ENCODE data around the gene CD38. TPM values are rescaled to one million over a fixed set of nuclear protein-coding genes. Genes with fewer than 3 reads are reported as not detected.
"Not testable (repeated sequence)": the region's sequence is repeated elsewhere in the genome, so short reads cannot be mapped to it uniquely, and the experiment has no call there.

The CD38 gene
- 0.15 TPM for total RNA-seq (ENCODE audit: unreplicated experiment)
- long read RNA-seq, result 0 reads

- TF ChIP-seq CTCF (IDR thresholded peaks at IDR 0.05; ENCODE audit: unreplicated experiment), result no peak
- Mint-ChIP-seq H3K36me3 (ENCODE audit: low read depth, unreplicated experiment) (no peaks in the 10 kb centered on the region), H3K4me3 (ENCODE audit: unreplicated experiment) (peak within 1 kb of the TSS; percentile 83), H3K9me3 (ENCODE audit: unreplicated experiment) (no peaks in the 10 kb centered on the region), H3K27ac (ENCODE audit: unreplicated experiment) (no peak within 1 kb of the TSS), H3K4me1 (ENCODE audit: unreplicated experiment) (peaks cover 5% of the 10 kb centered on the region), H3K27me3 (ENCODE audit: unreplicated experiment) (peaks cover 13% of the 10 kb centered on the region)
- DNase-seq (ENCODE audit: low spot score), result peak; percentile 24
These were observed at the start of gene CD38 for GRCh38 chr4:15778289-15779241. TSS of gene CD38 (plus strand) at chr4:15778328. CDS start at chr4:15778415, 87 bp downstream.

- Mint-ChIP-seq H3K4me1 (ENCODE audit: unreplicated experiment) (peaks cover 7% of the 10 kb centered on the region), H3K4me3 (ENCODE audit: unreplicated experiment) (no peak overlapping the region), H3K27ac (ENCODE audit: unreplicated experiment) (no peak overlapping the region), H3K9me3 (ENCODE audit: unreplicated experiment) (no peaks in the 10 kb centered on the region), H3K27me3 (ENCODE audit: unreplicated experiment) (no peaks in the 10 kb centered on the region), H3K36me3 (ENCODE audit: low read depth, unreplicated experiment) (peaks cover 3% of the 10 kb centered on the region)
- DNase-seq (ENCODE audit: low spot score), result no peak
- TF ChIP-seq CTCF (IDR thresholded peaks at IDR 0.05; ENCODE audit: unreplicated experiment), result peak; percentile 97
These were observed 48.1 kb upstream of the CD38 start for GRCh38 chr4:15729910-15730533.

- not testable (repeated sequence) for H3K36me3 Mint-ChIP-seq (ENCODE audit: low read depth, unreplicated experiment); H3K4me3 Mint-ChIP-seq (ENCODE audit: unreplicated experiment); H3K27me3 Mint-ChIP-seq (ENCODE audit: unreplicated experiment); H3K27ac Mint-ChIP-seq (ENCODE audit: unreplicated experiment); DNase-seq (ENCODE audit: low spot score); H3K9me3 Mint-ChIP-seq (ENCODE audit: unreplicated experiment); H3K4me1 Mint-ChIP-seq (ENCODE audit: unreplicated experiment)
These were observed 45.1 kb upstream of the CD38 start for GRCh38 chr4:15733061-15733460.

GRCh38 chr4:15735536-15735935 lies 42.6 kb upstream of the CD38 start:
- no peak for TF ChIP-seq CTCF (IDR thresholded peaks at IDR 0.05; ENCODE audit: unreplicated experiment)
- no peaks in the 10 kb centered on the region for H3K27me3 Mint-ChIP-seq (ENCODE audit: unreplicated experiment)
- H3K36me3 Mint-ChIP-seq (ENCODE audit: low read depth, unreplicated experiment), result peaks cover 3% of the 10 kb centered on the region
- H3K9me3 Mint-ChIP-seq (ENCODE audit: unreplicated experiment), result no peaks in the 10 kb centered on the region
- no peak overlapping the region for H3K27ac Mint-ChIP-seq (ENCODE audit: unreplicated experiment)
- H3K4me3 Mint-ChIP-seq (ENCODE audit: unreplicated experiment), result no peak overlapping the region
- peaks cover 7% of the 10 kb centered on the region for H3K4me1 Mint-ChIP-seq (ENCODE audit: unreplicated experiment)
- DNase-seq (ENCODE audit: low spot score), result no peak

GRCh38 chr4:15736514-15737050 lies 41.5 kb upstream of the CD38 start:
- H3K4me1 Mint-ChIP-seq (ENCODE audit: unreplicated experiment), result peaks cover 7% of the 10 kb centered on the region
- no peak overlapping the region for H3K4me3 Mint-ChIP-seq (ENCODE audit: unreplicated experiment)
- no peak for DNase-seq (ENCODE audit: low spot score)
- no peaks in the 10 kb centered on the region for H3K9me3 Mint-ChIP-seq (ENCODE audit: unreplicated experiment)
- H3K27me3 Mint-ChIP-seq (ENCODE audit: unreplicated experiment), result no peaks in the 10 kb centered on the region
- H3K36me3 Mint-ChIP-seq (ENCODE audit: low read depth, unreplicated experiment), result peaks cover 3% of the 10 kb centered on the region
- H3K27ac Mint-ChIP-seq (ENCODE audit: unreplicated experiment), result no peak overlapping the region
- TF ChIP-seq CTCF (IDR thresholded peaks at IDR 0.05; ENCODE audit: unreplicated experiment), result no peak

Measured in endothelial cell (in vitro differentiated cells).